GM18907 (cell line): ENCODE results near the gene ZDHHC14.
"Not testable (repeated sequence)": the region's sequence is repeated elsewhere in the genome, so short reads cannot be mapped to it uniquely, and the experiment has no call there.

Experiments used
- ATAC-seq: cut with Tn5 transposase; IDR thresholded peaks from one replicate; pipeline ENCODE4 v1.9.1; 2021; ENCODE audit warnings: mild to moderate bottlenecking, moderate library complexity; ENCODE audit not compliant: unreplicated experiment

Gene ZDHHC14

GRCh38 chr6:157676241-157676640 lies 295.3 kb downstream of the ZDHHC14 start:
- ATAC-seq = no peak

- no peak for ATAC-seq
These were observed 296.2 kb downstream of the ZDHHC14 start for GRCh38 chr6:157677235-157677634.

- no peak for ATAC-seq
These were observed 298.9 kb downstream of the ZDHHC14 start for GRCh38 chr6:157679605-157680580.

- no peak for ATAC-seq
These were observed 300.2 kb downstream of the ZDHHC14 start for GRCh38 chr6:157681041-157681650.

GRCh38 chr6:157682856-157683481 lies 302.0 kb downstream of the ZDHHC14 start:
- ATAC-seq = no peak

GRCh38 chr6:157683707-157684106 lies 302.7 kb downstream of the ZDHHC14 start:
- no peak for ATAC-seq

GRCh38 chr6:157684620-157685299 lies 303.8 kb downstream of the ZDHHC14 start:
- no peak for ATAC-seq

- no peak for ATAC-seq
These were observed 304.7 kb downstream of the ZDHHC14 start for GRCh38 chr6:157685596-157686280.

- no peak for ATAC-seq
These were observed 307.4 kb downstream of the ZDHHC14 start for GRCh38 chr6:157688275-157688959.

- ATAC-seq = no peak
These were observed 308.1 kb downstream of the ZDHHC14 start for GRCh38 chr6:157688960-157689599.

- ATAC-seq = no peak
These were observed 308.9 kb downstream of the ZDHHC14 start for GRCh38 chr6:157689875-157690274.

GRCh38 chr6:157690441-157691210 lies 309.6 kb downstream of the ZDHHC14 start:
- ATAC-seq = no peak

- not testable (repeated sequence) for ATAC-seq
These were observed 310.6 kb downstream of the ZDHHC14 start for GRCh38 chr6:157691621-157692020.

- ATAC-seq = no peak
These were observed 312.9 kb downstream of the ZDHHC14 start for GRCh38 chr6:157693867-157694266.

- no peak for ATAC-seq
These were observed 314.5 kb downstream of the ZDHHC14 start for GRCh38 chr6:157695301-157696040.

GRCh38 chr6:157699777-157700636 lies 319.0 kb downstream of the ZDHHC14 start:
- ATAC-seq = no peak

- not testable (repeated sequence) for ATAC-seq
These were observed 325.4 kb downstream of the ZDHHC14 start for GRCh38 chr6:157706351-157706750.
